Caco-2 (cell line): ENCODE measurements around the gene C3orf22. TPM values are rescaled to one million over a fixed set of nuclear protein-coding genes. Genes with fewer than 3 reads are reported as not detected.

ENCODE experiments used
- BruUV-seq: library from RNA; stranded (reverse); fragments of 400-500 nt; replicated peaks from 2 replicates; lab custom pipeline; 2021; lab: Mats Ljungman, UMichigan
- CTCF ChIA-PET: fragments of 300-600 bp; sonication (Branson Sonifier 250); formaldehyde crosslinking; loops from one replicate; lab custom pipeline; 2022; ENCODE audit warnings: antibody characterized with exemption; lab: Charles Lee
- POLR2A ChIA-PET: fragments of 300-600 bp; sonication (Branson Sonifier 250); formaldehyde crosslinking; loops from one replicate; lab custom pipeline; 2022; ENCODE audit warnings: antibody characterized with exemption; lab: Charles Lee
- DNase-seq, 2 experiments: peaks; one replicate each; pipeline versions ENCODE4 v3.0.0 to v3.0.0-alpha.2; 2020 to 2022
- H3K27me3 ChIP-seq: replicated peaks from 2 replicates; pipeline ENCODE4 v1.6.0; 2011; ENCODE audit warnings: low read length; ENCODE audit not compliant: control insufficient read depth, insufficient read depth
- H3K36me3 ChIP-seq: 2 replicates; pipeline ENCODE4 v1.5.1; 2011; ENCODE audit warnings: low read length; ENCODE audit not compliant: control insufficient read depth, insufficient read depth
- H3K4me1 ChIP-seq: fragments of 250-450 bp; sonication (Bioruptor Pico); 2 replicates; pipeline ENCODE4 v1.5.1; 2020; ENCODE audit warnings: mild to moderate bottlenecking
- H3K4me3 ChIP-seq: 2 replicates; pipeline ENCODE4 v1.5.1; 2011; ENCODE audit warnings: low read depth, mild to moderate bottlenecking, control low read depth, low read length
- H3K9me3 ChIP-seq: fragments of 250-450 bp; sonication (Bioruptor Pico); 2 replicates; pipeline ENCODE4 v1.5.1; 2020; ENCODE audit warnings: mild to moderate bottlenecking, moderate library complexity
- H3K27ac Mint-ChIP-seq: one replicate; pipeline ENCODE4 v1.8.0; 2022; ENCODE audit warnings: mixed read lengths; ENCODE audit not compliant: unreplicated experiment
- H3K27me3 Mint-ChIP-seq: one replicate; pipeline ENCODE4 v1.8.0; 2022; ENCODE audit warnings: mixed read lengths; ENCODE audit not compliant: insufficient read depth, unreplicated experiment
- H3K36me3 Mint-ChIP-seq: one replicate; pipeline ENCODE4 v1.8.0; 2022; ENCODE audit warnings: mild to moderate bottlenecking, mixed read lengths; ENCODE audit not compliant: insufficient read depth, unreplicated experiment
- H3K4me1 Mint-ChIP-seq: one replicate; pipeline ENCODE4 v1.8.0; 2022; ENCODE audit warnings: low read depth, mixed read lengths; ENCODE audit not compliant: unreplicated experiment
- H3K4me3 Mint-ChIP-seq: one replicate; pipeline ENCODE4 v1.8.0; 2022; ENCODE audit warnings: mild to moderate bottlenecking, moderate library complexity, mixed read lengths; ENCODE audit not compliant: unreplicated experiment
- H3K9me3 Mint-ChIP-seq: one replicate; pipeline ENCODE4 v1.8.0; 2022; ENCODE audit warnings: mixed read lengths; ENCODE audit not compliant: unreplicated experiment
- intact Hi-C: fragments of 100-400 bp; cut with micrococcal nuclease; formaldehyde crosslinking; loops from one replicate; pipeline ENCODE4 v1.10.0; 2022; ENCODE audit not compliant: unreplicated experiment
- total RNA-seq: library from RNA; stranded (reverse); gene quantifications from 2 replicates; pipeline ENCODE4 v1.2.3, GENCODE V29; 2022
- TF ChIP-seq, protein P1 (sequence below), 2 experiments: fragments of 200-600 bp in 1 of 2; IDR thresholded peaks; 1 replicate in 1 of 2; 2 replicates in 1 of 2; pipeline versions ENCODE4 v1.5.1 to v1.8.0; 2011 to 2022; ENCODE audit warnings: antibody characterized with exemption in 1 of 2, control low read depth in 1 of 2, inconsistent platforms in 1 of 2, low read depth in 1 of 2, low read length in 1 of 2, mild to moderate bottlenecking in 1 of 2, moderate library complexity in 1 of 2; ENCODE audit not compliant: insufficient read depth in 1 of 2, severe bottlenecking in 1 of 2, unreplicated experiment in 1 of 2

The C3orf22 gene
- total RNA-seq, 1 experiment from 2014 or later = not detected

GRCh38 chr3:126582311-126582710 lies 23.6 kb upstream of the C3orf22 start:
- DNase-seq = no peak
- Mint-ChIP-seq H3K4me1 (no peaks in the 10 kb centered on the region), H3K36me3 (no peaks in the 10 kb centered on the region), H3K27ac (no peak overlapping the region), H3K4me3 (no peak overlapping the region), H3K9me3 (no peaks in the 10 kb centered on the region), H3K27me3 (peaks cover 10% of the 10 kb centered on the region)
- no peaks in the 10 kb centered on the region for H3K9me3 ChIP-seq
- TF ChIP-seq, protein P1, sequence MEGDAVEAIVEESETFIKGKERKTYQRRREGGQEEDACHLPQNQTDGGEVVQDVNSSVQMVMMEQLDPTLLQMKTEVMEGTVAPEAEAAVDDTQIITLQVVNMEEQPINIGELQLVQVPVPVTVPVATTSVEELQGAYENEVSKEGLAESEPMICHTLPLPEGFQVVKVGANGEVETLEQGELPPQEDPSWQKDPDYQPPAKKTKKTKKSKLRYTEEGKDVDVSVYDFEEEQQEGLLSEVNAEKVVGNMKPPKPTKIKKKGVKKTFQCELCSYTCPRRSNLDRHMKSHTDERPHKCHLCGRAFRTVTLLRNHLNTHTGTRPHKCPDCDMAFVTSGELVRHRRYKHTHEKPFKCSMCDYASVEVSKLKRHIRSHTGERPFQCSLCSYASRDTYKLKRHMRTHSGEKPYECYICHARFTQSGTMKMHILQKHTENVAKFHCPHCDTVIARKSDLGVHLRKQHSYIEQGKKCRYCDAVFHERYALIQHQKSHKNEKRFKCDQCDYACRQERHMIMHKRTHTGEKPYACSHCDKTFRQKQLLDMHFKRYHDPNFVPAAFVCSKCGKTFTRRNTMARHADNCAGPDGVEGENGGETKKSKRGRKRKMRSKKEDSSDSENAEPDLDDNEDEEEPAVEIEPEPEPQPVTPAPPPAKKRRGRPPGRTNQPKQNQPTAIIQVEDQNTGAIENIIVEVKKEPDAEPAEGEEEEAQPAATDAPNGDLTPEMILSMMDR (IDR thresholded peaks at IDR 0.05; ENCODE audit: insufficient read depth in 1 of 2, low read depth in 1 of 2, low read length in 1 of 2, severe bottlenecking in 1 of 2, unreplicated experiment in 1 of 2) = no peak
- H3K4me1 ChIP-seq = no peaks in the 10 kb centered on the region
- H3K27me3 ChIP-seq = no peaks in the 10 kb centered on the region
- ChIA-PET CTCF (interaction anchor here (0.5 kb wide), 1 partner anchor 992 kb away, joined by 4 read pairs; no protein-coding TSS in a partner anchor), POLR2A (no interaction called here)
- H3K36me3 ChIP-seq = no peaks in the 10 kb centered on the region
- intact Hi-C loops = no loop called here
- no peak overlapping the region for H3K4me3 ChIP-seq
- BruUV-seq = no TSS peak

- no peak overlapping the region for H3K27ac Mint-ChIP-seq
- DNase-seq = no peak
- BruUV-seq = no TSS peak
- Histone ChIP-seq H3K4me3 (no peak overlapping the region), H3K4me1 (no peaks in the 10 kb centered on the region), H3K36me3 (no peaks in the 10 kb centered on the region), H3K27me3 (no peaks in the 10 kb centered on the region), H3K9me3 (no peaks in the 10 kb centered on the region)
- no peaks in the 10 kb centered on the region for H3K36me3 Mint-ChIP-seq
- intact Hi-C loops = no loop called here
- H3K27me3 Mint-ChIP-seq = peaks cover 10% of the 10 kb centered on the region
- TF ChIP-seq, protein P1 (IDR thresholded peaks at IDR 0.05; ENCODE audit: insufficient read depth in 1 of 2, low read depth in 1 of 2, low read length in 1 of 2, severe bottlenecking in 1 of 2, unreplicated experiment in 1 of 2) = no peak
- no peak overlapping the region for H3K4me3 Mint-ChIP-seq
- H3K9me3 Mint-ChIP-seq = no peaks in the 10 kb centered on the region
- ChIA-PET POLR2A (no interaction called here), CTCF (interaction anchor here (0.5 kb wide), 1 partner anchor 993 kb away, joined by 4 read pairs; no protein-coding TSS in a partner anchor)
- H3K4me1 Mint-ChIP-seq = no peaks in the 10 kb centered on the region
Observed at GRCh38 chr3:126581569-126581968, 22.8 kb upstream of the C3orf22 start.

DNA sequence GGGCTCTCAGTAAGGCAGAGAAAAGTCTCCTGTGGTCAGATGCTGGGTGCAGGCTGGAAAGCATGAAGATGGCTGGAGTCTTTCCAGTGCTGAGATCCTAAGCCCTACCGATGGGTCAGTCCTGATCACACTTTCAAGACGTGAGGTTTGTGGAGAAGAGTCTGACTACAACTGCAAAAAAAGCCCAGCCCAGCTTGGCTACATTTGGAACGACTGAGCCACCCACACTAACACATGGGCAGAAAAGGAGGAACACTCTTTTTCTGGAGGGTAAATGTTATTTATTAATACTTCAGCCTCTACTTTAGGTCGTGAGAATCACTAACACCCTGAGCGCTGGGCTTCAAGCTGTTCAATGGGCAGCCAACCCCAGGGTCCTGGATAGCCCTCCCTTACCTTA lies 22.0 kb upstream of the C3orf22 start:
- intact Hi-C loops = no loop called here
- no peaks in the 10 kb centered on the region for H3K9me3 Mint-ChIP-seq
- BruUV-seq = no TSS peak
- H3K27ac Mint-ChIP-seq = no peak overlapping the region
- Histone ChIP-seq H3K27me3 (no peaks in the 10 kb centered on the region), H3K9me3 (no peaks in the 10 kb centered on the region), H3K4me1 (no peaks in the 10 kb centered on the region), H3K36me3 (no peaks in the 10 kb centered on the region), H3K4me3 (no peak overlapping the region)
- H3K4me3 Mint-ChIP-seq = no peak overlapping the region
- no peaks in the 10 kb centered on the region for H3K36me3 Mint-ChIP-seq
- TF ChIP-seq, protein P1 (IDR thresholded peaks at IDR 0.05; ENCODE audit: insufficient read depth in 1 of 2, low read depth in 1 of 2, low read length in 1 of 2, severe bottlenecking in 1 of 2, unreplicated experiment in 1 of 2) = no peak
- CTCF ChIA-PET = no interaction called here
- no peaks in the 10 kb centered on the region for H3K4me1 Mint-ChIP-seq
- POLR2A ChIA-PET = no interaction called here
- peaks cover 10% of the 10 kb centered on the region for H3K27me3 Mint-ChIP-seq
- no peak for DNase-seq
